Activated CD8-positive, alpha-beta T cell treated with anti-CD3 and anti-CD28 coated beads for 36 hours (primary cell): ENCODE results near the gene B3GALT6. TPM values are rescaled to one million over a fixed set of nuclear protein-coding genes. Genes with fewer than 3 reads are reported as not detected.

Experiments used
- ATAC-seq: fragments of 200-7000 bp; cut with Tn5 transposase; one replicate; pipeline ENCODE4 v1.10.0; 2021; ENCODE audit warnings: mild to moderate bottlenecking, moderate library complexity
- CTCF ChIA-PET: fragments of 350-600 bp; sonication (Branson Sonifier 250); formaldehyde crosslinking; loops from one replicate; lab custom pipeline; 2021; ENCODE audit warnings: antibody characterized with exemption; lab: Charles Lee
- POLR2A ChIA-PET: fragments of 350-600 bp; sonication (Branson Sonifier 250); formaldehyde crosslinking; loops from one replicate; lab custom pipeline; 2021; ENCODE audit warnings: antibody characterized with exemption; lab: Charles Lee
- DNase-seq: peaks from one replicate; pipeline ENCODE4 v3.0.0-alpha.2; 2020
- H3K27ac Mint-ChIP-seq: one replicate; pipeline ENCODE4 v1.8.0; 2021; ENCODE audit warnings: mild to moderate bottlenecking, mixed read lengths
- H3K27me3 Mint-ChIP-seq: one replicate; pipeline ENCODE4 v1.8.0; 2021; ENCODE audit warnings: mixed read lengths
- H3K36me3 Mint-ChIP-seq: one replicate; pipeline ENCODE4 v1.8.0; 2021; ENCODE audit warnings: low read depth, mixed read lengths
- H3K4me1 Mint-ChIP-seq: one replicate; pipeline ENCODE4 v1.8.0; 2021; ENCODE audit warnings: low read depth, mixed read lengths
- H3K4me3 Mint-ChIP-seq: one replicate; pipeline ENCODE4 v1.8.0; 2021; ENCODE audit warnings: mild to moderate bottlenecking, moderate library complexity, mixed read lengths
- H3K9me3 Mint-ChIP-seq: one replicate; pipeline ENCODE4 v1.8.0; 2021; ENCODE audit warnings: mixed read lengths
- CTCF ChIP-seq: fragments of 200-600 bp; IDR thresholded peaks from one replicate; pipeline ENCODE4 v1.8.0; 2022; ENCODE audit warnings: antibody characterized with exemption, mild to moderate bottlenecking
- intact Hi-C: fragments of 100-400 bp; cut with micrococcal nuclease; formaldehyde crosslinking; loops from one replicate; pipeline ENCODE4 v1.10.0; 2022
- total RNA-seq, 2 experiments: library from RNA; stranded (reverse); gene quantifications; one replicate each; pipeline ENCODE4 v1.2.3, GENCODE V29; 2021

B3GALT6 gene
- total RNA-seq = 10 to 100 TPM; 13.1 to 14.3 TPM

GRCh38 chr1:1232208-1232795, at the start of gene B3GALT6:
TSS of gene B3GALT6 (plus strand) at chr1:1232237. CDS start at chr1:1232279, 42 bp downstream.
- DNase-seq = no peak
- Mint-ChIP-seq H3K27ac (peak within 1 kb of the TSS; percentile 93), H3K36me3 (peaks cover 34% of the 10 kb centered on the region), H3K4me1 (peaks cover 32% of the 10 kb centered on the region), H3K4me3 (peak within 1 kb of the TSS; percentile 95), H3K27me3 (no peaks in the 10 kb centered on the region), H3K9me3 (no peaks in the 10 kb centered on the region)
- no peak for ATAC-seq
- ChIA-PET POLR2A (interaction anchor here (0.9 to 7.9 kb wide), 4 partner anchors 10 to 110 kb away, joined by 3 to 64 read pairs (median 6); partner anchors contain the start of gene TNFRSF4), CTCF (interaction anchor here (1.9 kb wide), 1 partner anchor 110 kb away, joined by 14 read pairs; no protein-coding TSS in a partner anchor)
- intact Hi-C loops = no loop called here
- no peak for TF ChIP-seq CTCF

DNA sequence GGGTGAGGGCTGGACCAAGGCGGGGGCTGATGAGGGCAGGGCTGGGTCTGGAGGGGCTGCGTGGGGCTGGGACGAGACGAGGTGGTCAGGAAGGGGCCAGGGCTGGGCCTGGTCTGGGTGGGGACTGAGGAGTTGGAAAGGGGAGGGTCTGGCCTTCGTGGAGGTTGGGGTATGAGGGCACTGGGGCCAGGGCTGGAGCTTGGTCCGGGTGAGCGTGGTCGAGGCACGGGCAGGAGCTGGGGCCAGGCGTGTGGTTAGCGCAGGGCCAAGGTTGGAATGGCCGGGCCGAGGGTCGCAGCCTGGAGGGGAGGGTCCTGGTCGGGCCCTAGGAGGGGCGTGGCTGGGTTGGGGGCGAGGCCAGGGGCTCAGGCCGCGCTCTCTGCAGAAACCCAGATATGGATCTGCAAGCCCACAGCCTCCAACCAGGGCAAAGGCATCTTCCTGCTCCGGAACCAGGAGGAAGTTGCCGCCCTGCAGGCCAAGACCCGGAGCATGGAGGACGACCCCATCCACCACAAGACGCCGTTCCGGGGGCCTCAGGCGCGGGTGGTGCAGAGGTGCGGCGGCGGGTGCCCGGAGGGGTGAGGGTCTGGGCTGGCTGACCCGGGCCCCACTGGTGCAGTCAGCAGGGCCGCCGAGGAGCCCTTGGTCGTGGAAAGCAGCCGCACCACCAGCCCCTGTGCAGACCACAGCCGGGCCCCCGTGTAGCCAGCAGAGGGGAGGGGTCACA, 49.4 kb upstream of the B3GALT6 start:
- DNase-seq (no peak), ATAC-seq (no peak)
- POLR2A ChIA-PET = interaction anchor here (1.3 to 1.4 kb wide), 2 partner anchors 13 to 25 kb away, joined by 3 to 4 read pairs; no protein-coding TSS in a partner anchor
- Mint-ChIP-seq H3K27me3 (peaks cover 2% of the 10 kb centered on the region), H3K9me3 (no peaks in the 10 kb centered on the region), H3K36me3 (no peaks in the 10 kb centered on the region), H3K4me3 (no peak overlapping the region), H3K4me1 (peaks cover 2% of the 10 kb centered on the region), H3K27ac (no peak overlapping the region)
- CTCF ChIA-PET = no interaction called here
- intact Hi-C loops = no loop called here
- no peak for TF ChIP-seq CTCF

- ChIA-PET CTCF (no interaction called here), POLR2A (interaction anchor here (1.3 to 1.4 kb wide), 2 partner anchors 13 to 24 kb away, joined by 3 to 4 read pairs; no protein-coding TSS in a partner anchor)
- intact Hi-C loops = no loop called here
- Mint-ChIP-seq H3K27me3 (peaks cover 2% of the 10 kb centered on the region), H3K4me1 (peaks cover 2% of the 10 kb centered on the region), H3K36me3 (no peaks in the 10 kb centered on the region), H3K9me3 (no peaks in the 10 kb centered on the region), H3K27ac (no peak overlapping the region), H3K4me3 (no peak overlapping the region)
- no peak for TF ChIP-seq CTCF
- no peak for DNase-seq
- no peak for ATAC-seq
Observed at GRCh38 chr1:1183221-1183747, 48.8 kb upstream of the B3GALT6 start.

GRCh38 chr1:1183833-1184775, 47.9 kb upstream of the B3GALT6 start:
- TF ChIP-seq CTCF = no peak
- peaks cover 2% of the 10 kb centered on the region for H3K4me1 Mint-ChIP-seq
- peaks cover 2% of the 10 kb centered on the region for H3K27me3 Mint-ChIP-seq
- H3K27ac Mint-ChIP-seq = no peak overlapping the region
- ATAC-seq (no peak), DNase-seq (no peak)
- no peak overlapping the region for H3K4me3 Mint-ChIP-seq
- no peaks in the 10 kb centered on the region for H3K36me3 Mint-ChIP-seq
- CTCF ChIA-PET = no interaction called here
- H3K9me3 Mint-ChIP-seq = no peaks in the 10 kb centered on the region
- intact Hi-C loops = no loop called here
- POLR2A ChIA-PET = interaction anchor here (1.4 kb wide), 1 partner anchor 12 kb away, joined by 4 read pairs; no protein-coding TSS in a partner anchor
